Left renal cortex interstitium (tissue), 4 donors: Measurements from ENCODE around the gene PPP1R2. TPM values are rescaled to one million over a fixed set of nuclear protein-coding genes. Genes with fewer than 3 reads are reported as not detected.
"Not testable (repeated sequence)": the region's sequence is repeated elsewhere in the genome, so short reads cannot be mapped to it uniquely, and the experiment has no call there.

Experiments used
- DNase-seq, 4 donors: peaks; one replicate each; pipeline ENCODE4 v3.0.0-alpha.2; 2013; ENCODE audit warnings: low read depth in 4 of 4, low spot score in 2 of 4, missing footprints in 1 of 4
- polyA plus RNA-seq, 4 donors: library from polyadenylated mRNA; unstranded; fragments of 120-200 nt; gene quantifications; one replicate each; pipeline ENCODE4 v1.2.1, GENCODE V29; 2013; ENCODE audit not compliant: insufficient read length in 4 of 4

PPP1R2 gene
- 10 to 100 TPM; 51.1 to 64.1 (median 60.4) TPM for polyA plus RNA-seq

DNA sequence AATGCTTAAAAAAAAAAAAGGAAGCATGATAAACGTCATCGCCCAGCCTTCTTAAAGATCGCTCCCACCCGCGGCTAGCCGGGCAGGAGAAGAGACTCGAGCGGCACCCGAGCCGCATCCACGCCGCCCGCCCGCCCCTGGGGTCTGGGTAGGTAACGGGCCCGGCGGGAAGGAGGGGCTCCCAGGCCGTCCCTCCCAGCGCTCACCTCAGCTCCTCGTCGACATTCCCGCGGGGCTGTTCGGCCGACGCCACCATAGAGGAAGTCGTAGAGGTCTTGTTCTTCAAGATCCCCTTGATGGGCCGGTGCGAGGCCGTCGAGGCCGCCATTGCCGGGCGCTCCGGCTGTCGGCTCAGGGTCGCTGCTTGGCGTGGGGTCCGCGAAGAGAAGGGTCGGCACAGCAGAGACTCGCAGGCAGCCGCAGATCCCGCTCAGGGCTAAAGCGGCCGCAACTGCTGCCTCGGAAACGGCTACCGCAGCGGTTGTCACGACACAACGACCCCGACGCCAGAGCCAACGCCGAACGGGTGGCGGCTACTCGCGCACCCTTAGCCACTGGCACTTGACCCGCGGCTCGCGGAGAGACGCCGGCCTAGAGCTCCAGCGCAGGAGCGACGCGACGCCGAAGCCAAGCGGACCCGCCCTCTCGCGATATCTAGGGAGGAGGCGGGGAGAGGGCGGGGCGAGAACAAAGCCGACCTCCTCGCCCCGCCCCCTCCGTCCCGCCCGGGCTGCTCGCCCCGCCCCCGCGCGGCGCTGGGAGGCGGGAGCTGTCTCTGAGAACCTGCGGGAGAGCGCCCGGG lies at the start of gene PPP1R2:
TSS of gene PPP1R2 (minus strand) at position 628 of the 802 bp plus-strand sequence. CDS start at position 328, 300 bp downstream.
- DNase-seq: peak; percentile 84 to 89 (median 86)

DNA sequence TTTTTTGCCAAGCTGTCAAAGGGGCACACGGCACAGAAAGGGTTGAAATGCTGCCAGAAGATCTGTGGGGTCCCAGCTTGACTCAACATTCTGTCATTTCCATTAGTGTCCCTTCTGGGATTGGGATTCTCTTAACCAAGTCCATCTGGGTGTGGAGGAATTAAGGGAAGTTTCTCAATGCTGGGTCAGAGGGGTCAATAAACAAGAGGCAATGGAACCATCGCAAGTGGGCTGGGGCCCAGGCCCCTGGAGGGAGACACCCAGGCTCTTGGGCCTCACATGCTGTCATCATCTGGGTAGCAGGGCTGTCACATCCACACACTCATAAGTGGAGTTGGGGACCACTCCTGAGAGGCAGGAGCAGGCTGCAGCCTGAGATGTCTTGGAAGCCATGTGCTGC lies 48.7 kb upstream of the PPP1R2 start:
- DNase-seq: no peak

DNA sequence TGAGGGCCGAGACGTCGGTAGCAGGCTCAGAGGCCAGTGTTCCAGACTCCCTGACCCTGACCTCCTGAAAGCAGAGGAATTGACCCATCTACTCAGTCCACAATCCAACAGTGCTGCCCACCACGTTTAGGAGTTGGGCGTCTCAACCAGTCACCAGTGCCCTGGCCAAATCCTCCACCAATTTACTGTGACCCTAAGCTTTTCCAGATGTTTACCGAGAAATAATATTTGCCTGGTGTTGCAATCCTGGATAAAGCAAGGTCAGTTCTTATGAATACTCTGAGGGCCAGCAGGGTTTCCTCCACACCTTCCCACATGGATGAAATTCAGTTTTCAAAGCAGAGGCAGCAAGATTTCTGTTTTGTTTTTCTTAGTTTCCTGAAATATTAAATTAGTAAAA lies 48.1 kb upstream of the PPP1R2 start:
- no peak for DNase-seq

DNA sequence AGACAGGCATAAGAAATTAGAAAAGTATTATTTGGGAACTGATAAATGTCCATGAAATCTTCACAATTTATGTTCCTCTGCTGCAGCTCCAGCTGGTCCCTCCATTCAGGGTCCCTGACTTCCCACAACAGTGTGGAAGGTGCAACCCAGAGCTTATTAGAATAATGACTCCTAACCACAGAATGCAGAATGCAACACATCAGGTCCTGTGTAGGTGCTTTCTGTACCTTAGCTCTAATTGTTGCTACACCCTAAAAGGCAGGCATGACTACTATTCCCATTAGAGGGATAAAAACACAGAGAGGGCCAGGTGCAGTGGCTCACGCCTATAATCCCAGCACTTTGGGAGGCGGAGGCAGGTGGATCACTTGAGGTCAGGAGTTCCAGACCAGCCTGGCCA lies 47.3 kb upstream of the PPP1R2 start:
- DNase-seq: not testable (repeated sequence)

DNA sequence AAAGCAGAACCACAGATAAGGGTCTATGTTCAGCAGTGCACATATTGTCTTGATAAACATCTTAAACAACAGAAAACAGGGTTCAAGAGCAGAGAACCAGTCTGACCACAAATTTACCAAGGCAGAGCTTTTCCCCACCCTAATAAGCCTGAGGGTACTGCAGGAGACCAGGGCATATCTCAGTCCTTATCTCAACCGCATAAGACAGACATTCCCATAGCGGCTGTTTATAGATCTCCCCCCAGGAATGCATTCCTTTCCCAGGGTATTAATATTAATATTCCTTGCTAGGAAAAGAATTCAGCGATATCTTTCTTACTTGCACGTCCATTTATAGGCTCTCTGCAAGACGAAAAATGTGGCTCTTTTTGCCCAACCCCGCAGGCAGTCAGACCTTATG lies 46.7 kb upstream of the PPP1R2 start:
- not testable (repeated sequence) for DNase-seq

DNA sequence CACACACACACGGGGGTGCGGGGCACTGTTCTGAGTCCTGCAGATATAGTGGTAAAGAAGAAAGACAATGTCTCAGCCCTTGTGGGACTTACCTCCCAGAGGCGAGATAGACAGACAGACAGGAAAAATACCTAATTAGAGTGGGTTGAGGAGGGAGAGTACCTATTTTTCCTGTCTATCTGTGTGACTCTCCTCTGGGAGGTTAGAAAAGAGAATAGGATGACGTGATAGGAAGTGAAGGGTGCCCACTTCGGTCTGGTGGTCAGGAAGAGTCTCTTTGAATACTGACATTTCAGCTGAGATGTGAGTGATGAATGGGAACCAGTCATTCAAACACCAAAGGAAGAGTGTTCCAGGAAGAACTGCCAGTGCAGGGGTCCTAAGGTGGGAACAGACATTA lies 44.7 kb upstream of the PPP1R2 start:
- no peak for DNase-seq

DNA sequence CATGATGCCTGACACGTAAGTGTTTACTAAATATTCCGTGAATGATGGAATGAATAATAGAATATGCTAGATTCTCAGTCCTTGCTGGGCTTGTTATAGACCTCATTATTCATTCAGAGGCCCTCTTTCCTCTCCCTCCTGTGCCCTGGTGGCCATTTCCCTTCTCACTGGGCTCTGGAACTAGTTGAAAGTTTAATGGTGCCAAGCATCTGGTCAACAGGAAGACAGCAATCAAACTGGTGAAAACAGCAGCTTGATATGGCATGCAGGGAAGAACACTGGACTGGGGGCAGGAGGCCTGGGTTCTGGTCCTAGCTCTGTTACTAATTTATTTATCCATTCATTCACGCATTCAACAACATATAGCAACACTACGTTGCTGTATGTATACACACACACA lies 44.3 kb upstream of the PPP1R2 start:
- no peak for DNase-seq

DNA sequence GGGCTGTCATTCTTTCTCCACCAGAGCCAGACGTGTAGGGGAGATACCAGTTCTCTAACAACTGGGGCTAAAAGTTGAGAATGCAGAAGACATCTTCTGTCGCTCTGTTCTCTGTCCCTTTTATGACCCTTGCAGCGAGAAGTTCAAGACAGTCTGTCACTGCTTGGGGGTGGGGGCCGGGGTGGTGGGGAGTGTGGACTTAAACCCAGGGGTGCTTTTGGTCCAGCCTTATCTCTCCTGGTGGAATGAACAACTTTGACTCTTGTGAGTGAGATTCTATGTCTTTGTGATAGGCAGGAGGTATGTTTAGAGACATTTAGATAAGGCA lies 41.4 kb upstream of the PPP1R2 start:
- no peak for DNase-seq

DNA sequence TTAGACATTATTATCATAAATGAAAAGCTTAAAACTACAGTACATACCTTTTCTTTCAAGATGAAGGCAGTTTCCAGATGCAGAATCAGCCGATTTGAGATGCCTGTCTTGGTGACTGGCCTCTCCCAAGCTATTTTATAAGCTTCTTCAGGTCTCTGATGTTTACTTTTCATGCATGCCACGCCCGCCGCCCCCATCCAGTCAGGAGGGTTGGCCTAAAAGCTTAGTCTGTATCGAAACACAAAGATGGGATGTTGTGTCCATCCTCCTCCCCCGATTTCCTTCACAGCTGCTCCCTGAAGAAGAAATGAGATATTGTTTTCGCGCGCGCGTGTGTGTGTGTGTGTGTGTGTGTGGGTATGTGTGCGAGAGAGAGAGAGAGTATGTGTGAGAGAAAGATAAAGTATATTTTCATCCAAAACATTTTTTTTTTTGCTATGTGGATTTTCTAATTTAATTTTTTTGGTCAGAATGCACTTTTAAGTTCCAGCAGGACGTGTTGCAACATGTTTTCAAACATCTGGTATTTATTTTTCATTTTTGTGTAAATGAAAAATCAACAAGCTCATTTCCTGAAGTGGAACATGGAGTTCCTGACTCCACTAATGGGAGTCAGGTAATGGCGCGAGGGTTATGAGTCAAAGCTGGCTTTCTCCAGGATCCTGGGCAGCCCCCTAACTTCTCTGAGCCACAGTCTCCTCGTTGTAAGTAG lies 40.9 kb upstream of the PPP1R2 start, which contains the start of gene APOD:
TSS of gene APOD (minus strand) at position 110 of the 712 bp plus-strand sequence. CDS start 4,479 bp downstream, outside the sequence.
- DNase-seq: no peak

DNA sequence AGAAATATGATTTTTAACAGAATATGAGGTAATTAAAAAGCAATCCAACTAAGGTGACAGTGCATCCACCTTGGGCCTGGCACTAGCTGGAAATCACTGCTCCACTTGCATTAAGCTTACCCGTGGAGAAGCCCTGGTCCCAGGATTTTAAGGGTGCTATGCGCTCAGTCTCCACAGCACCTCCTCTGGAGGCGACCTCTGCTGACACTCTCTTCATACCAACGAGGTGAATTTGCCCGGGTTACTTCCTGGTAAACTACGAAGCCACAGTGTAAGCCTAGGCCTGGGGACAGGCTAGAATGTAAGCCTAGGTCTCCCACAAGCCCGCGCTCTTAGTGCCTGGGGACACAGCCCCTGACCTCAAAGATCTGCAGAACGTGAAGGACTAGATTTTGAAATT lies 39.8 kb upstream of the PPP1R2 start:
- no peak for DNase-seq

DNA sequence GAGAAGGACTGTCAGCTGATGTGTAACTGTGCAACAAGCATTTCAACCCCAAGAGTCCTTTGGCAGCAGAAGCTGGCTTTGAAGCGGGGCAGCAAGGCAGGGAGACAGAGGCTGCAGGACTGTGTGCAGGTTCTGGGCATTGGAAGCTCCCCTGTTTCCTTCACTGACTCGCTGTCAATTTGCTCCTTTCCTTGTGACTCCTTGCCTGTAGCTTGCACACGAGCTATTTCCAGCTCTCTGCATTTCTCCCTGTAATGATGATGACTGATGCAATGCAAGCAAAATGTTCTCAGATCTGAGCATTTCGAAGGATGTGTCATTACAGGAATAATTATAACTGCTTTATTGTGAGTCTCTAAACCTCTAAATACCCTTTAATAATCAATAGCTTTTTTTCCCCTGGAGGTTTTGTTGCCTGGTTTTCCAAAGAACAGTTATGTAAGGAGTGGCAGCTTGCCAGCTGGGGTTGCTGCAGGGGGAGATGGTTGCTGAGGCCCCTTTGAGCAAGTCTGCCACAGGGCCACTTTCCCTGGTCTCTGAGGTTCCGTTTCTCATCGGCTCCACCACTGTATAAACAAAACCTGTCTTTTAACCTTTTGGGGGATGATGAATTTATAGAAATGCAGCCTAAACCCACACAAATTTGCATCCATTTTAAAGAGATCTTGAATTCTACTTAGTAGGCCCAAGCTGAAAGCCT lies 37.8 kb upstream of the PPP1R2 start:
- no peak for DNase-seq

DNA sequence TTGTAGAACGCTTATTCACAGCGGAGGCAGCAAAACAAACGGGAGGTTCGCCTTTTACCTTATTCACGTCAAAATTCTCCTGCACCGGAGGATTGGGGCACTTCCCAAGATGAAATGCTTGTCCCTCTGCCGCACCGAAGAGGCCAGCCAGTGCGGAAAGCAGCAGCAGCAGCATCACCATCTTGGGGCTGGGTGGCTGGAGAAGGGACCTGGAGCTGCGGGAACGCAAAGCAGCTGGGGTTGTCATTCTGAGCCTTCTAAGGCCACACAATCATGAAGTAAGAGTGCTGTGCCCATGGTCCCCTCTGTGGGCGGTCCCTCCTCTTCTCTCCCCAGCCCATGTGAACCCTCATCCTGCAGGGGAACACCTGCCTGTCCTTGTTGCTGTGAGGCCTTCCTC lies 36.2 kb upstream of the PPP1R2 start:
- DNase-seq: no peak

DNA sequence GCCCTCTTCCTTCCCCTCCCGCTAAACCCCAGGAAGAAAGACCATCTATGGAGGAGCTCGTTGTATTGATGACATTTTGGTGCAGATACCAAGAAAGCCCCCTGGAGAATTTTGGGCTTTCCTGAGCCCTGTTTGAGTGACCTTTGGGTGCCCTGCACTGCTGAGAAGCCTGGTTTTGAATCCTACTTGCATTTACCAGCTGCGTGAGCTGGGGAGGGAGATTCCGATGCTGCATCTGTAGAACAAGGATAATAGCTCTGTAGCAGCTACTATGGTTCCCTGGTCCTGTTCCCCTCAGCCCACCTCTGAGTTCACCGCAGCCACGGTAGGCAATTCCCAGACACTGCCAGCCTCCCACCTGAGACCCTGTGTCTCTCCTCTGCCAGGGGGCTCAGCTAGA lies 35.4 kb upstream of the PPP1R2 start:
- no peak for DNase-seq

DNA sequence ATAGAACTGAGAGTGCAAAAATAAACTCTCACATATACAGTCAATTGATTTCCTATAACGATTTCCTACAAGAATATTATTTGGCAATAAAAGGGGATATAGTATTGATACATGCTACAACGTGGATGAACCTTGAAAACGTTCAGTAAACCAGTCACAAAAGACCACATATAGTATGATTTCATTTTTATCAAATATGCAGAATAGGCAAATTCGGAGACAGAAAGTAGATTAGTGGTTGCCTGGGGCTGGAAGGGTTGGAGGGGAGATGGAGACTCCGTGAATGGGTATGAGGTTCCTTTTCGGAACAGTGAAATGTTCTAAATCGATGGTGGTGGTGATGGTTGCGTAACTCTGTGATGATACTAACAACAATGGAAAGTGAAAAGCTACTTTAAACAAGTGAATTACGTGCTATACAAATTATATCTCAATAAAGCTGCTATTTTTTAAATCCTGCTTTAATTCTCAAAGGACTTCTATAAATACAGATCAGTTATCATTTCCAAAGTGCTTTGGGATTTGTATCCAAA lies 34.6 kb upstream of the PPP1R2 start:
- no peak for DNase-seq

DNA sequence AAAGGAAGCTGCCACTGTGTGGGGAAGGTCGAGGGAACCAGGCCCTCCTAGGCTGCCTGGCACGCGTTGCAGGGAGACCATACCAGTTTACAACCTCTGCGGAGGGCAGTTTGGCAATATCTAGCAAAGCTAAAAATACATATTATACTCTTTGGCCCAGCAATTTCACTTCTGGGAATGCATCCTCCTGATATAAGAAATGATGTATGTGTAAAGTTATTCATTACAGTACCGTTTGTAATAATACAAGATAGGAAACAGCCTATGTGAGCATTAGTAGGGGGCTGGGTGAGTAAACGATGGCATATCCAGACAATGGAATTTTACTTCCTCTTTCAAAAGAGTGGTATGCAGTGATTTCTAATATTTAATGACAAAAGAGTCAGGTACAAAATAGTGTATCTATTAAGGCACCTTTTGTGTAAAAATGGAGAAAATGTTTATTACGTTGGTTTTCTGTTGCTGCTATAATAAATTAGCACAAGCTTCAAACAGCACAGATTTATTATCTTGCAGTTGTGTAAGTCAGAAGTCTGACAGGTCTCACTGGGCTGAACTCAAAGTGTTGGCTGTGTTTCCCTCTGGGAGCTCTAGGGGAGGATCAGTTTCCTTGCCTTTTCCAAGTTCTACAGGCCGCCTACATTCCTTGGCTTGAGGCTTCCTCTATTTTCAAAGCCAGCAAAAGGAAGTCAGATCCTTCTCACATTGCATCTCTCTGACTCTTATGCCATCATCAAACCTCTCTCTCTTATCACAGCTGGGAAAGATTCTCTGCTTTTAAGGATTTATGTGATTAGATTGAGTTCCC lies 31.6 kb upstream of the PPP1R2 start:
- DNase-seq: no peak

DNA sequence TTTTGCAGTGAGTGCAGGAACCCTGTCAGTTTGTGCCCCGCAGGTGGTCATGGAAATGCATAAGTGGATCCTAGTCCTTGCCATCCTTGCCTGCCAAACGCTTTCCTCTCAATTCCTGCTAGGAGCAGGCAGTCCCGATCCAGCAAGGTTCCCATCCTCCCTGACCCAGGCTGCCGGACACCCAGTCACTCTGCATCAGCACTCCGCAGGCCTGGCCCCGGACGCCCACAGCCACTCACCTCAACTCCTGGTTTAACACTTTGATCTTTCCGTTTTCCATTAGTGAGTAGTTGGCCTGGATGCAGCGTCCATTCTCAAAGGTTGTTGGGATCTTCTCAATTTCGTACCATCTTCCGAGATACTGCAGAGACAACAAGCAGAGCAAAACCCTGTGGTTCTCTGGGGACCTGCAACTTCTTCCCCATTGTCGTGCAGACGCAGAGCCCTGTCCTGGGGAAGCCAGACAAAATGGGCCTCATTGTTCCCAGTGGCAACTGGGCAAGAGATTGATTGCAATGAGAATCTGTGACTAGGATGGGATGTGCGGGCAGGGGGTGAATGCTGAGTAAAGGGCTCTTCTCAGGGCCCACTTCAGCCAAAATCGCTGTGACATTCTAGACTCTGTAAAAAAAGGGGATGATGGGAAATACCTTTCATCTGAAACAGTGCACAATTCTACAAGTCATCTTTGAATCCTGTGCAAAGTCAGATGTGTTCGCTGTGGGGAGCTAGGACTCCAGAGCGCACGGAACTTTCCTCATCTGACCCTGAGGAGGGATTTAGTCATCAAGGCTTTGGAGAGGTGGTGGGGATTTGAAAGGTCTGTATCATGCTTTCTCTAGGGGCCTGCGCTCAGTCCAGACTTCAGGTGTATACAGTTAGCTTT lies 30.7 kb upstream of the PPP1R2 start:
- no peak for DNase-seq

DNA sequence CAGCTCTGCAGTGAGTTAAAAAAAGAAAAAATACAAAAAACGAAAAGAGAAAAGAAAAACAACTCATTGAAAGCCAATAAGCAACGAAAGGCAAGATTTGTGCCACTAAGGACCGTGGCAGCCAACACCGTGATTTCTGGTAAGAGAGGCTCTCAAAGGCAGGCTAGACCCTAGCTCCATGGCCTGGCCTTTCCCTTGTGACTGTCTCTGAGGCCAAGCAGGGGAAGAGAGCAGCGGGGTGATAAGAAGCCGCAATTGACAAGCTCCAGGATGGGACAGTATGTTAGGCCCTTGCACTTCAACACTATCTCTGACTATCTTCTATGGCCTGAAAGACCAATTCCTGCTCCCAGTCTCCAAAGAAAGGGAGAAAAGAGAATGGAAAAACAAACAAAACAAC lies 28.2 kb upstream of the PPP1R2 start:
- no peak for DNase-seq

DNA sequence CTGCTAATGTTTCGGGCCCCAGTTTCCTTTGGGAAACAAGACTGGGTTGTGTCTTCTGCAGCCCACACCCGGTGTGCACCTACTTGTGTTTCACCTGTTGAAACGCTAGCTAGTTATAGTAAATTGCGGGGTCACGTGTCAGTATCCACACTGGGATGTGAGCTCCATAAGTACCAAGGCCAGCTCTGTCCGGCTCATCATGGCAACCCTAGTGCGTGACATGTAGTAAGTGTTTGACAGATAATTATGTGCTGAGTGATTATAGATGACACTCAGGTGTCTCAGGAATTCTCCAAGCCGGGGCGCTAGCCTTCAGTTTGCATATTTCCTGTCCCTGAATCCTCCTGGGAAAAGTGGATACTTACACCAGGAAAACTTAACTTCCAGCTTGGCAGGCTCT lies 27.8 kb upstream of the PPP1R2 start:
- no peak for DNase-seq

DNA sequence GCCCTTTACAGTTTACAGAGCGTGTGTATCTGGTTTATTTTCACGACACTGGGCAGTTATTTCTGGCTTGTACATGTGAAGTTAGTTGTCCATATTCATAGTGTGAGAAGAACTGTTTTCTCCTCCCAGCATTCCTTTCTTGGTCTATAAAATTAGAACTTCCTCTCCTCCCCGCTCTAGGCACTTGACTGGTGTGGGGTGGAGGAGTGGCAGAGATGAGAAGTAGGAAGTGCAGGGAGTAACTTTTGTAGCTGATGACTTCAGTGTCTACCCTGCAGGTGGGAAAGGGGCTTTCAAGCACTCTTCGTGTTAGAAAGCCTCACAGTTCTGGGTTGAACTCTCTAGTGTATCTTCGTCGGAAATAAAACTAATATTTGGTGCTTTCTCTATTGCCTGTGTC lies 27.2 kb upstream of the PPP1R2 start:
- no peak for DNase-seq
